HG03342 (cell line): Measurements from ENCODE around the gene ACR.

Experiments used
- ATAC-seq: cut with Tn5 transposase; IDR thresholded peaks from one replicate; pipeline ENCODE4 v1.9.1; 2021; ENCODE audit warnings: mild to moderate bottlenecking, moderate library complexity; ENCODE audit not compliant: unreplicated experiment

Gene ACR

GRCh38 chr22:50702821-50703725 is 34.9 kb upstream of the ACR start:
- no peak for ATAC-seq

- no peak for ATAC-seq
These were observed 34.1 kb upstream of the ACR start for GRCh38 chr22:50703726-50704509.

GRCh38 chr22:50704510-50705218 is 33.3 kb upstream of the ACR start:
- ATAC-seq, result no peak

DNA sequence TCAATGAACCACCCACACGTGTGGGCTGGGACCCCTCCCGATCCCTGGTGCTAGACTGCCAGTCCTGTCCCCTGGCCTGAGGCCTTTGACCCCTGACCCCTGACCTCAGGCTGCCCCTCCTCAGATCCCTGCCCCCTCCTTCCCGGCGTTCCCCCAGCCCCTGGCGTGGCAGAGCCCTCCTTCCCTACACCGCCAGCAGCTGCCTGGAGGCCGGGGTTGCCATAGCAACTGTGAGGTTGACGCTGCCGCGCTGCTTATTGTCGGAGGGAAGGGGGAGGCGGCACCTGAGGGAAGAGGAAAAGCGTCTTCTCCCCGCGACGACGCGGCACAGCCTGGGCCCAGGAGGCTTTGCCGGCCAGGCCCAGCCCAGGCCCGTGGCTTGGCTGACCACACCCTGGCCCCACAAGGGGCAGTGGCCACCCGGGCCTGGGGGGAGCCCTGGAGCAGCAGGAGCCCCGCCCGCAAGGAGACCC is 32.7 kb upstream of the ACR start:
- ATAC-seq, result no peak

DNA sequence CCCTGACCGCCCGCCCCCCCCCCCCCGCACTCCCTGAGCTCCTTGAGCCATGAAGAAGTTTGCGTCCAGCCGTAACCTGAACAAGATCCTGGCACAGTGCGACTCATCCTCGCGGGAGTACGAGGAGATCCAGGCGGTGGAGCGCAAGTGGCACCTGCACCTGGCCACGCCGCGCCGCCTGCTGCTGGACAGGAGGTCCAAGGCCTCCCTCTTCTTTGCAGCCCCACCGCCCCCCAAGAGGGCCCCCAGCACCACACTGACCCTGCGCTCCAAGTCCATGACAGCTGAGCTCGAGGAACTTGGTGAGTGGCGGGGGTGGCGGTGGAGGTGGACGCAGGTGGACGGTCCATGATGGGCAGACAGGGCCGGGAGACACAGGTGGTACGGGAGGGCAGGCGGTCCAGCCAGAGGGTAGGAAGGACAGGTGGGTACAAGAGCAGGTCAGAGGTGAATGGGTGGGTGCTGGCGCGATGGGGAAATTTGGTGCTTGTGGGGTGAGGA is 32.1 kb upstream of the ACR start:
- no peak for ATAC-seq

- no peak for ATAC-seq
These were observed 31.4 kb upstream of the ACR start for GRCh38 chr22:50706481-50707125.

DNA sequence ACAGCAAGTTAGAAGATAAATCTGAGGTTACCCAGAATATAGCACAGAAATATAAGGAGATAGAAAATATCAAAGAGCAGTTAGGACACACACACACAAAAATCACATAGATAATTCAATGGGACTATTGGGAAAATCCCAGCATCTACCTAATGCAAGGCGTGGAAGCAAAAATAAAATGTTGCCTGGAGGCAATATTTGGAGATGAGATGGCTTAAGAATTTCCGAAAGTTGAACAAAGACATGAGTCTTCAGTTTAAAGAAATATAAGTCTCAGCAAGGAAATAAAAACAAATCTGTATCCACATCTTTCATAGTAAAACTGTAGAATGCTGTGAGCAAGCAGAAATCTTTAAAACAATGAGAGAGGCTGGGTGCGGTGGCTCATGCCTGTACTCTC is 29.5 kb upstream of the ACR start:
- no peak for ATAC-seq

GRCh38 chr22:50708996-50709395 is 29.0 kb upstream of the ACR start:
- no peak for ATAC-seq

- ATAC-seq, result no peak
These were observed 27.8 kb upstream of the ACR start for GRCh38 chr22:50710221-50710620.

DNA sequence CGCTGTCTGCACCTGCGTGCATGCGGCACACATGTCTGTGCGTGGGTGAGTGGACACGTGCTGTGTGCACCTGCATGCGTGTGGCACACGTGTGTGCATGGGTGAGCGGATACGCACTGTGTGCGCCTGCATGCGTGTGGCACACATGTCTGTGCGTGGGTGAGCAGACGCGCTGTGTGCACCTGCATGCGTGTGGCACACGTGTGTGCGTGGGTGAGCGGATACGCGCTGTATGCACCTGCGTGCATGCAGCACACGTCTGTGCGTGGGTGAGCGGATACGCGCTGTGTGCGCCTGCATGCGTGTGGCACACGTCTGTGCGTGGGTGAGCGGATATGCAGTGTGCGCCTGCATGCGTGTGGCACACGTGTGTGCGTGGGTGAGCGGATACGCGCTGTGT is 27.1 kb upstream of the ACR start:
- no peak for ATAC-seq

- ATAC-seq, result no peak
These were observed 26.3 kb upstream of the ACR start for GRCh38 chr22:50711446-50712340.

- ATAC-seq, result no peak
These were observed 25.5 kb upstream of the ACR start for GRCh38 chr22:50712341-50713007.

GRCh38 chr22:50713008-50713385 is 25.0 kb upstream of the ACR start:
- ATAC-seq, result no peak

DNA sequence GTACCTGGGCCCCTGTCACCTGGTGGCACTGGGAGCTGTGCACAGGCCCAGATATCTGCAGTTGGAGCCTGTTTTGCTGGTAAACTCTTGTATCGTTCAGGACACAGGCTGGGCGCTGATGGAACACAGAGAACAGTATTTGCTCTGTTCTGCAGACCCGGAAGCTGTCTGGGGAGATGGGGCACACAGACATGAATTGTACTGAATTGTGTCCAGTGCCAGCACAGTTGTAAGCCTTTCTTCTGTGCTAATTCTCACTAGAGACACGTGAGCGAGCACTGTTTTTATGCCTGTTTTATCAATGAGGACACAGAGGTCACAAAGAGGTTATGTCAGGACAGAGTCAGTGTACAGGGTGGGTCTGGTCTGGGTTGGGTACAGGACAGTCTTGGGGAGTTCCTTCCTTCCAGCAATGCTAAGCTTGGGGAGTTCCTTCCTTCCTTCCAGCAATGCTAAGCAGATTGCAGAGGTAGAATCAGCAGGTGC is 24.4 kb upstream of the ACR start:
- no peak for ATAC-seq

- ATAC-seq, result no peak
These were observed 23.9 kb upstream of the ACR start for GRCh38 chr22:50714150-50714549.

GRCh38 chr22:50714631-50715179 is 23.3 kb upstream of the ACR start:
- no peak for ATAC-seq

DNA sequence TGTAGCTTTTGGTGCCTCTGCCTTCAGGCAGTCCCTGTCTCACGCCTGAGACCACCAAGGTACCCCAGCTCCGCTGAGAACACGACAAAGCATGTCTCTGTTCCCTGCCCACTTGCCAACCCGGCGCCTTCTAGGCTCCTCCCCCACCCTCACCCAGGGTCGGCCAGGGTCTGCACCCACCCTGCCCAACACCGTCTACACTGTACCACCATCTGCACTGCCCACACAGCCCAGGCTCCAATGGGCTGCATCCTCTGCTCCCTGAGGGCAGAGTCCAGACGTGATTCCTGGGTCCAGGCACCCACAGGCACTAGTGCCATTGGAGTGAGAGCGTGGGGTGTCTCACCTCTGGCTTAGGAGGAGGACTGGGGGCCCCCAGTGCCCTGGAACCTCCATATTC is 22.8 kb upstream of the ACR start:
- ATAC-seq, result no peak

DNA sequence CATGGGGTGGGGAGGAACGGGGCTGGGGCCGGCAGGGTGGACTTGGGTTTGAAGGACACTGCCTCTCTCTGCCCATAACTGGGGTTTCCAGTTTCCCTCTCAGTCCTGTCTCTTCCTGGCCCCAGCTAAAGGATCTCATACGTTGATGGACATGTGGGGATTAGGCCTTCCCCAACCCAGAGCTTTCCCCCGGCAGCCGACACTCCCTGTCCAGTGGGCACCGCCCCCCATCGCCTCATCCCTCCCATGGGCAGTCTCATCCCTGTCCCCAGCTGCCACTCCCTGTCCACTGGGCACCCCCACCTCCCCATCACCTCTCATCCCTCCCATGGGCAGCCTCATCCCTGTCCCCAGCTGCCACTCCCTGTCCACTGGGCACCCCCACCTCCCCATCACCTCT is 22.2 kb upstream of the ACR start:
- ATAC-seq, result no peak
